KOPT-K1 (cell line): Measurements from ENCODE around the gene ELMO1.

Experiments
- H3K27ac ChIP-seq: fragments of 200-600 bp; sonication (generic); 2 replicates; pipeline ENCODE4 v1.5.1; 2016; ENCODE audit warnings: antibody characterized with exemption, mild to moderate bottlenecking, low read depth, low read length; ENCODE audit not compliant: poor library complexity, severe bottlenecking
- H3K36me3 ChIP-seq: fragments of 200-600 bp; sonication (generic); 2 replicates; pipeline ENCODE4 v1.5.1; 2017; ENCODE audit warnings: antibody characterized with exemption, mild to moderate bottlenecking, low read length, moderate library complexity; ENCODE audit not compliant: insufficient read depth
- H3K9me3 ChIP-seq: fragments of 200-600 bp; sonication (generic); 2 replicates; pipeline ENCODE4 v1.5.1; 2017; ENCODE audit warnings: antibody characterized with exemption, low read length, mild to moderate bottlenecking; ENCODE audit not compliant: insufficient read depth, poor library complexity, severe bottlenecking

The ELMO1 gene

GRCh38 chr7:37445790-37446189, 2.9 kb downstream of the ELMO1 start:
- Histone ChIP-seq H3K36me3 (0 out of 2 replicates have a peak, but pooled peaks cover 4% of the 10 kb centered on the region), H3K27ac (no peak overlapping the region), H3K9me3 (no peaks in the 10 kb centered on the region)

- no peak overlapping the region for H3K27ac ChIP-seq
- H3K36me3 ChIP-seq, result 0 out of 2 replicates have a peak, but pooled peaks cover 4% of the 10 kb centered on the region
- H3K9me3 ChIP-seq, result no peaks in the 10 kb centered on the region
These were observed 3.5 kb downstream of the ELMO1 start for GRCh38 chr7:37445064-37445723.

GRCh38 chr7:37443627-37444026, 5.0 kb downstream of the ELMO1 start:
- H3K9me3 ChIP-seq, result no peaks in the 10 kb centered on the region
- 0 out of 2 replicates have a peak, but pooled peaks cover 4% of the 10 kb centered on the region for H3K36me3 ChIP-seq
- no peak overlapping the region for H3K27ac ChIP-seq

GRCh38 chr7:37442268-37442667, 6.4 kb downstream of the ELMO1 start:
- H3K9me3 ChIP-seq, result no peaks in the 10 kb centered on the region
- H3K27ac ChIP-seq, result peak overlapping the region; percentile 39
- H3K36me3 ChIP-seq, result 0 out of 2 replicates have a peak, but pooled peaks cover 4% of the 10 kb centered on the region

- peak overlapping the region; percentile 39 for H3K27ac ChIP-seq
- H3K36me3 ChIP-seq, result 0 out of 2 replicates have a peak, but pooled peaks cover 4% of the 10 kb centered on the region
- H3K9me3 ChIP-seq, result no peaks in the 10 kb centered on the region
These were observed 6.8 kb downstream of the ELMO1 start for GRCh38 chr7:37441816-37442215.

GRCh38 chr7:37441386-37441760, 7.3 kb downstream of the ELMO1 start:
- no peaks in the 10 kb centered on the region for H3K9me3 ChIP-seq
- H3K27ac ChIP-seq, result peak overlapping the region; percentile 39
- 0 out of 2 replicates have a peak, but pooled peaks cover 4% of the 10 kb centered on the region for H3K36me3 ChIP-seq

GRCh38 chr7:37440738-37441385, 7.8 kb downstream of the ELMO1 start:
- Histone ChIP-seq H3K27ac (peak overlapping the region; percentile 39), H3K36me3 (0 out of 2 replicates have a peak, but pooled peaks cover 4% of the 10 kb centered on the region)

GRCh38 chr7:37439653-37440026, 9.0 kb downstream of the ELMO1 start:
- Histone ChIP-seq H3K9me3 (no peaks in the 10 kb centered on the region), H3K36me3 (0 out of 2 replicates have a peak, but pooled peaks cover 4% of the 10 kb centered on the region), H3K27ac (no peak overlapping the region)

More at GRCh38 chr7:37440738-37441385, 7.8 kb downstream of the ELMO1 start:
- no peaks in the 10 kb centered on the region for H3K9me3 ChIP-seq

GRCh38 chr7:37438906-37439652, 9.6 kb downstream of the ELMO1 start:
- 0 out of 2 replicates have a peak, but pooled peaks cover 4% of the 10 kb centered on the region for H3K36me3 ChIP-seq
- H3K27ac ChIP-seq, result no peak overlapping the region
- H3K9me3 ChIP-seq, result no peaks in the 10 kb centered on the region

GRCh38 chr7:37435156-37435855, 13.4 kb downstream of the ELMO1 start:
- Histone ChIP-seq H3K9me3 (no peaks in the 10 kb centered on the region), H3K36me3 (no peaks in the 10 kb centered on the region), H3K27ac (no peak overlapping the region)

- H3K36me3 ChIP-seq, result no peaks in the 10 kb centered on the region
- no peaks in the 10 kb centered on the region for H3K9me3 ChIP-seq
- H3K27ac ChIP-seq, result no peak overlapping the region
These were observed 14.1 kb downstream of the ELMO1 start for GRCh38 chr7:37434529-37434928.

- H3K9me3 ChIP-seq, result no peaks in the 10 kb centered on the region
- no peak overlapping the region for H3K27ac ChIP-seq
- no peaks in the 10 kb centered on the region for H3K36me3 ChIP-seq
These were observed 15.5 kb downstream of the ELMO1 start for GRCh38 chr7:37433166-37433565.

- H3K36me3 ChIP-seq, result no peaks in the 10 kb centered on the region
- peak overlapping the region; percentile 6 for H3K27ac ChIP-seq
- no peaks in the 10 kb centered on the region for H3K9me3 ChIP-seq
These were observed 16.3 kb downstream of the ELMO1 start for GRCh38 chr7:37432281-37432920.

GRCh38 chr7:37431413-37431812, 17.3 kb downstream of the ELMO1 start:
- no peaks in the 10 kb centered on the region for H3K9me3 ChIP-seq
- H3K36me3 ChIP-seq, result no peaks in the 10 kb centered on the region
- no peak overlapping the region for H3K27ac ChIP-seq
